ENCODE measurements around the gene ADCY1.

- TF ChIP-seq, protein P1, sequence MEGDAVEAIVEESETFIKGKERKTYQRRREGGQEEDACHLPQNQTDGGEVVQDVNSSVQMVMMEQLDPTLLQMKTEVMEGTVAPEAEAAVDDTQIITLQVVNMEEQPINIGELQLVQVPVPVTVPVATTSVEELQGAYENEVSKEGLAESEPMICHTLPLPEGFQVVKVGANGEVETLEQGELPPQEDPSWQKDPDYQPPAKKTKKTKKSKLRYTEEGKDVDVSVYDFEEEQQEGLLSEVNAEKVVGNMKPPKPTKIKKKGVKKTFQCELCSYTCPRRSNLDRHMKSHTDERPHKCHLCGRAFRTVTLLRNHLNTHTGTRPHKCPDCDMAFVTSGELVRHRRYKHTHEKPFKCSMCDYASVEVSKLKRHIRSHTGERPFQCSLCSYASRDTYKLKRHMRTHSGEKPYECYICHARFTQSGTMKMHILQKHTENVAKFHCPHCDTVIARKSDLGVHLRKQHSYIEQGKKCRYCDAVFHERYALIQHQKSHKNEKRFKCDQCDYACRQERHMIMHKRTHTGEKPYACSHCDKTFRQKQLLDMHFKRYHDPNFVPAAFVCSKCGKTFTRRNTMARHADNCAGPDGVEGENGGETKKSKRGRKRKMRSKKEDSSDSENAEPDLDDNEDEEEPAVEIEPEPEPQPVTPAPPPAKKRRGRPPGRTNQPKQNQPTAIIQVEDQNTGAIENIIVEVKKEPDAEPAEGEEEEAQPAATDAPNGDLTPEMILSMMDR (IDR thresholded peaks at IDR 0.05; ENCODE audit: insufficient read depth, low read length, poor library complexity, severe bottlenecking): no peak
- TF ChIP-seq EZH2phosphoT487 (conservative IDR thresholded peaks at IDR 0.05; ENCODE audit: low read length): no peak
These were observed 43.0 kb downstream of the ADCY1 start for GRCh38 chr7:45617166-45617565.

All from SU-DHL-6 (cell line).